Measurements from ENCODE around the gene ARHGAP45.
A peak's percentile ranks its signal among the peaks of the same experiment; 100 is the strongest.
"Not testable (repeated sequence)": the region's sequence is repeated elsewhere in the genome, so short reads cannot be mapped to it uniquely, and the experiment has no call there.

The ARHGAP45 gene

DNA sequence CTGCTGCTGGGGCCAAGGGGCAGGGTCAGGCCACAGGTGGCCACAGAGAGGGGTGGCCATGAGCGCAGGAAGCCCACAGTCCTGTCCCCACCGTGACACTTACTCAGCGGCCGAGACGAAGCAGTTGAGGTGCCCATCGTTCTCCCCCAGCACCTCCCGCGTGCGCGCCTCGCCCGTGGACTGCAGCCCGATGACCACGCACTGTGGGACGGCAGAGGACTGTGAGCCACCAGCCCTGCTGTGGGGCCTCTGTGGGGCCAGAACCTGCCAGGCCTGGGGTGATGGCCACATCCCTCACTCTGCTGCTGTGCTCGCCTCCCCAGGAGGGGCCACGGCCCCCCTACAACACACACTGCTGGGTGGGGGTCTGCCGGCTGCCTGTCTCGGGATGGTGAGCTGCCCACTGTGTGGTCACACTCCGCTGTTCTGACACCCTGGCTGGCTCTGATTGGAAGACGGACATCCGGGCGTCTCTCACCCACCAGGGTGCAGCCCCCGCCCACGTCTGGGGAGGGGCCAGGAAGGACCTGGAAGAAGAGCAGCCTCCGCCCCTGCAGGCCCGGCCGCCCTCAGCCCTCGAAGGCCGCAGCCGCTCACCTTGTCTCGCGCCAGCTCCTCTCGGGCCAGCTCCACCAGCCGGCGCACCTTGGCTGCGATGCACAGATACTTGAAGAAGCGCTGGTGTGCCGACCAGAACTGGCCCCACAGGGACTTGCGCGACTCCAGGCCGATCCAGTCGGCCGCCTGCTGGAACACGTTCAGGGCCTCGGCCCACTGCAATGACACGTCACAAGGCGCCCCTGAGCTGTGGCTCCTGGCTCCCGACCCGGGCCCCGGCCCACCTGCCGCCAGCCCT, 50.0 kb downstream of the ARHGAP45 start:
- DNase-seq, result no peak

DNA sequence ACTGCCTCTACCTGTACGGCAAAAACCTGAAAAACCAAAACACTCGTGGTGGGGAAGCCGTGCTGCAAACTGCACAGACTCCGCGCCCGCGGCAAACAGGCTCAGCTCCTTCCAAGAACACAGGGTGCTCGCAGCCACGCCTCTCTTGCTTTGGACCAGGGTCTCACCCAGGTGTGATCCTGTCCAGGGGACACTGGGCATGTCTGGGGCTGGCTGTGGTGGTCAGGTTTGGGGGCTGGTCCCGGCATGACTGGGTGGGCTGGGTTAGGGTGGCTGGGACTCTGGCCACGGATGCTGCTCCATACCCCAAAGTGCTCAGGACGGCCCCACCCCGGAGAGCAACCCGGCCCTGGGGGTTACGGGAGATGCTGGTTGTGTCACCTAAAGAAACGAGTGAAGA, 50.7 kb downstream of the ARHGAP45 start:
- DNase-seq, result no peak

DNA sequence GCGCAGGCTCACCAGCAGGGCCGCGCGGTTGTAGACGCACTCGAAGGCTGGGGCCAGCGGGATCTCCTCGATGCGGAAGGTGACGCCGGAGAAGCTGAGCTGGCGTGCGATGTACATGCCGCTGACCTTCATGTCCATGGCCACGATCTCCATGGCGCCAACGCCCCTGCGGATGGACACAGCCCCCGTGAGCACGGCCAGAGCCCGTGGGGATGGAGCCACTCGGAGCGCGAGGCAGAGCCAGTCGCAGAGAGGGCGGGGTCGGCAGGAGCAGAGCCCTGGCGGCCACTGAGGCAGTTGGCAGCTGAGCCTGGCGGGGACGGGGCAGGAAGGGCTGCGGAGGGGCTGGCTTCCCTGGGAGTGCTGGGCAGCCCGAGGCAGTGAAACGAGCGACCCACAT, 52.0 kb downstream of the ARHGAP45 start:
- DNase-seq, result no peak

DNA sequence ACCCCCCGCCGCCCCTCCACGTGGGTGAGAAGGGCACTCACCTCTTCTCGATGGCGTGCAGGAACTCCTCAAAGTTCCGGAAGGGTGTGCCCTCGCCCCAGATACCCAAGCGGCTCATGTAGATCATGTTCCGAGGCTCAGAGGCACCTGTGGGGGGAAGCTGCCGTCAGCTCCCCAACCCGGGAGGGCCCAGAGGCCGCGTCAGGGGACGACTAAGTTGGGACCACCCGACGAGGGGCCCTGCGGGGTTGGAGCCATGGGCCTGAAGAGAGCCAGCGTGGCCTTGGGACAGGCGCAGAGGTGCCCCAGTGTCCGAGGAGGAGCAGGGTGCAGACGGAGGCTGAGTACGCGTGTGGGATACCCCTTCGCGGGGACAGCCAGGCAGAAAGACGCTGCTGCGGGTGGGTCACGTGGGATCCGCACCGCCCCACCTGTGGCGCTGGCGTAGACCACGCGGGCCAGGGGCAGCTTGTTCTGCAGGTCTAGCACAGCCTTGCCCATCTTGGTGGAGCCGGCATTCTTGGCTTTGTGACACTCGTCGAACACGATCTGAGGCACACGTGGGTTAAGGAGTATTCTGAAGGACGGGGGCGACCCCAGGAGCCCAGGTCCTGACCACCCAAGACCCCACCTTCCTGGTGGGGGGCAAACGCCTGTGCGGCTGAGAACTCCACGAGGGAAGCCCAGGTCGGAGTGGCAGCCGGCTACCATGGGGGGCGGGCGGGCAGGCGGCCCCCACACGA, 52.7 kb downstream of the ARHGAP45 start:
- no peak for DNase-seq

DNA sequence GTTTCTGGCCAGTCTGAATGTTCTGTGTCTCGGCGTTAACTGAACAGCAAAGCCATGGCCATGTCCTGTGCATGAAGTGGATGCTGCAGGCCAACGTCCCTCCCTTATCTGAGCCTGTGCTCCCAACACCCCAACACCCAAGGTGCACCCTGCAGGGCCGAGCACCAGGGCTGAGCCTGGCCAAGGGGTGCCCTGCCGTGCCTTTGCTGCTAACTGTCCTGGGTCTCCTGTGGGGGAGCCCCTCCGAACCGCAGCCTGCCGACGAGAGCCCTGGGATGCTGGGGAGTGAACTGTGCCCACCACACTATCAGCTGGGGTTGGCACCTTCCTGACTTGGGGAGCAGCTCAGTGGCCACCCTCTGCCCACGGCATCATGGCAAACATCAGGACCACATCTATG, 54.4 kb downstream of the ARHGAP45 start:
- no peak for DNase-seq

DNA sequence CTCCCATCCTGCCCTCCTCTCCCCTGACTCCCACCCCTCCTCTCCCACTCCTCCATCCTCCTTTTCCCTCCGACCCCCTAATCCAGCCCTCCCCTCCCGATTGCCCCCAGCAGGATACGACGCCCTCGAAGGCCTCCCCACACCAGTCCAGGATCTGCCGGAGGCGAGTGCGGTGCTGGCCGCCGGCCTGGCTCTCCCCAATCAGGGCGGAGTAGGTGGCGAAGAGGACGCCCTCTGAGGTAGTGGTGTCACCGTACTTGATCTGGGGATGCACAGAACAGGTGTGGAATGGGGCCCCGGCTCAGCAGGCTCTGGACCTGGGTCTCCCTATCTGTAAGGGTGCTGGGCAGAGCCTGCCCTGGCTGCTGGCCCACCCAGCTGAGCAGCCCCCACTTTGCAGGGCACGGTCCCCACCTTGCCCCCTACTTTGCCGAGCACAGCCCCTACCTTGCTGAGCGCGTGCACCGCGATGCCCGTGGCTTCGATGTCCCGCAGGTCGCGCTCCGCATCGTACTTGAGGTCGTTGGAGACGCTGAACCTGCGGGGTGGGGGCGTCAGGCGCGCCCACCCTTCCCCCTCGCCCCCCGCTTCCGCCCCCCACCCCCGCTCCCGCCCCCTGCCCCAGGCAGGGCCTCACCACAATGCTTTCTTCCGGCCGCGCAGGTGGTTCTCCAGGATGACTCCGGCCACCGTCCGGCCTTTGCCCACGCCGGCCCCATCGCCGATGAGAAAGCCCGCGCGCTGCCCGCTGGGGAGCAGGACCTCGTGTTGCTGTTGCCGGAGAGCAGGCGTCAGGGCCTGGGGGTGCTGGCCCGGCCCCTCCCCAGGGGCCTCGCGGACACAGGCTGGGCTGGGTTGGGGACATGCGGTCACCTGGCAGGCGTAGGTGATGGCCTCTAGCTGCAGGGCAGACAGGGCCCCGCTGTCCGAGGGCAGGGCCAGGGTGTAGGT, 55.3 kb downstream of the ARHGAP45 start:
- DNase-seq, result no peak

DNA sequence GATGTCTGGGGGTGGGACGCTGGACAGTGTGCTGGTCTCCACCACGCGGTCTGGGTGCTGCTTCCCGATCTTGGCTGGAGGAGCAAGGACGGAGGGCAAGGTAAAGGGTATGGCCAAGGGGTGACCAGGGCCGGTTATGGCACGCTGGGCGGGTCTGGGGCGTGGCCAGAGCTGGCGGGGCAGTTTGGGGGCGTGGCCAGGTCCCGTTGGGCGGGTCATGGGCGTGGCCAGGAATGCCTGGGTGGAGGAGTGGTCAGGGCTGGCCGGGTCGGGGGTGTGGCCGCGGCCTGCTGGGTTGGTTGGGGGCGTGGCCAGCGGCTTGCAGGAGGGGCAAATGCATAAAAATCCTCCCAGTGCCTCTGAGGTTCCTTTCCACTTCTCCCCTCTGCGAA, 56.0 kb downstream of the ARHGAP45 start:
- DNase-seq, result no peak

DNA sequence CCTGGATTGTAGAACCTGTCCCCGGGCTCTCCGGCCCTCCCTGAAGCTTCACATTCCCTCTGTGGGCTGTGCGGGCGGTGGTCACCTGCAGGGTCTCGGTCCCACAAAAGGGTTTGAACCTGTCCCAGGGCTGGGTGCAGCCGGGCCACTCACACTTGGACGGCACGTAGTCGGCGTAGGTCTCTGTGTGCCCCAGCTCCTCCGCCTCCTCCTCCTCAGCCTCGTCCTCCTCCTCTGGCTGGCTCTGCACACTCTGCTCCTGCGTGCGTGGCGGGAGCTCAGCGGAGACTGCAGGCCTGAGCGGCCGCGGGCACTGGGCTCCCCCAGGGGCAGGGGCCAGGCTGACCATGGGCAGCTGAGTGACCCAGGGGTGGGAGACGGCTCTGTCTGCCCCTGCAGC, 56.4 kb downstream of the ARHGAP45 start:
- DNase-seq, result no peak

DNA sequence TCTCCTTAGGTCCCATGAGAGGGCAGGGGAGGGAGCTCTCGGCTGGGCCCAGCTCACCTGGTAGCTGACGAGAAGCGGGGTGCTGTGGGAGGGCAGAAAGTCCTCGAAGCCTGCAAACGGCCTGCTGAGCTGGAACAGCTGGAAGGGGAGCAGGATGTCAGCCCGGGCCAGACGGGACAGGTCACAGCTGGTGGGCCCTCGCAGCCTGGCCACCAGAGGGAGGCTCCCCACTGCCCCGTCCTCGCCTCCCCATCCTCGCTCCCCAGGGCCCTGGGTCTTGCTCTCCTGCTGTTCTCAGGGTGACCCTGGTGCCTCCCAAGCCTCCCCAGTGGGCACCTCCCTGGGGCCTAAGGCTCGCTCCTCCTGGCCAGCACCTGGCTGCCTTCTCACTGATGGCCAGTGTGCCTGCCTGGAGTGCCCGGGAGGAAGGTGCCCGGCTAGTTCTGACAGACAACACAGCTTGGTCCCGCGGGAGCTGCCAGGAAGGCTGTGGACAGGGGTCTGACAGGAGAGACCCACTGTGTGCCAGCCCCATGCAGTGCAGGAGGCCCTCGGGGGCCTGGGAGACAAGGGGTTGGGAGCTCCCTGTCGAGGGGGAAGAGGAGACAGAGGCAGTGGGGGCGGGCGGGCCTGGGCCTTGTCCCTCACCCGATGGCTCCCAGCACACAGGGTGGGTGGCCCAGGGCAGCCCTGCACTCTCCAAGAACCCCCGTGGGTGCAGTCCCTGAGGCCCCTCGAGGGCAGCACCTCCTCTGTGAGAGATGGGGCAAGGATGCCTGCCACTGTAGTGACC, 57.1 kb downstream of the ARHGAP45 start:
- no peak for DNase-seq

DNA sequence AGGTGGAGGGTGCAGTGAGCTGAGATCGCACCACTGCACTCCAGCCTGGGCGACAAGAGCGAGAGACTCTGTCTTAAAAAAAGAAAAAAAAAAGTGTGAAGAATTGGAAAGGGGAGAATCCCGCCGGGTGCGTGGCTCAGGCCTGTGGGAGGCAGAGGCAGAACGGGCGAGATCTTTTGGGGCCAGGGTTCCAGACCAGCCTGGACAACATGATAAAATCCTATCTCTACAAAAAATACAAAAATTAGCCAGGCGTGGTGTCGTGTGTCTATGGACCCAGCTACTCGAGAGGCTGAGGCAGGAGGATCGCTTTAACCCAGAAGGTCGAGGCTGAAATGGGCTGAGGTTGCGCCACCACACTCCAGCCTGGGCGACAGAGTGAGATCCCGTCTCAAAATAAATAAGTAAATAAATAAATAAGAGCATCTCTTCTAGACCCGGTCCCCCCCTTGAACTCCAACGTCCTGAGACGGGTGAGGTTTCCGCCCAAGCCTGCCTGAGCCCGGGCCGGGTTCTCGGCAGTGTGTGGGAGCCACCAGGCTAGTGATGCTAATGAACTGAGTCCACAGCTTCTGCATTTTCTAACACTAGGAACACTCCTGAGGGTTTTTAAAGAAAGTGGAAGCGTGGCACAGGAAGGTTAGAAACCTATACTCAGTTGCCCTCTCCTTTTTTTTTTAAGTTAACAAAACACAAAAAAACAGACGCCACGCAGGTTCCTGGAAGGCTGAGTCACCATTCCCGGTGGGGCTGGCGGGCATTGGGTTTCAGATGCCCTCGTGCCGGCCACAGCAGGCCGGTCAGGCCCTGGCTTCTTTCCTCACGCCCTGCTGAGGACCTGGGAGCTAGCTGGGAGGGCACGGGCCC, 58.9 kb downstream of the ARHGAP45 start:
- no peak for DNase-seq

DNA sequence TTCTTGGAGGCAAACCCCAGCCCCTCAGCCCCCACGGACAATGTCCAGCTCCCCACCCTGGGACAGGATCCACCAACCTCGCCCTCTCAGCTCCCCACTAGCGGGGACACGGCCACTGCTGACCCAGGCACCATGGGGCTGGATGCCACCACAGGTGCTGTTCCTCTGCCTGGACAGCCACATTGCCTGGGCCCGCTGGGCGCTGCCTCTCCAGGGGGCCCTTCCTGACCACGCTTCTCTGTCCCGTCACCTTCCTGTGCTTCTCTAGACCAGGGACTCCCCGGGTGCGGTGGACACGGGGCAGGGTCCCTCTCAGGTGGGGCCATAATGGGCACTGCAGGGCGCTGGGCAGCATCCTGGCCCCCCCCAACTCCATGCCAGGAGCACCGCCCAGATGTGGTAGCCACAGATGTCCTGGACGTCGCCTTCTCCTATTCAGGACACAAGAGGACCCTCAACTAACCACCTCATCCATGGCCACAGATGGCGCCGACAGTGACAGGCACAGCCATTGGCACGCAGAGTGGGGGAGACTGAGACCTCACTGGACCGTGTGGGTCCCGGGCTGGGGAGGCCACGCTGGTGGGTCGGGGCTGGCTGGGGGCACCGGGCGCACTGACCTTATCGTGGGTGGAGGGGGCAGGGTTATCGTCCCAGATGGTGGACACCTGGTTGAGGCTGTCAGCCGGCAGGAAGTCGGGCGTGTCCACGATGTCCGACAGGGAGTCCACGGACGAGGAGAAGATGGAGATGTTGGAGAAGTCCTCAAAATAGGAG, 60.2 kb downstream of the ARHGAP45 start:
- DNase-seq, result no peak

DNA sequence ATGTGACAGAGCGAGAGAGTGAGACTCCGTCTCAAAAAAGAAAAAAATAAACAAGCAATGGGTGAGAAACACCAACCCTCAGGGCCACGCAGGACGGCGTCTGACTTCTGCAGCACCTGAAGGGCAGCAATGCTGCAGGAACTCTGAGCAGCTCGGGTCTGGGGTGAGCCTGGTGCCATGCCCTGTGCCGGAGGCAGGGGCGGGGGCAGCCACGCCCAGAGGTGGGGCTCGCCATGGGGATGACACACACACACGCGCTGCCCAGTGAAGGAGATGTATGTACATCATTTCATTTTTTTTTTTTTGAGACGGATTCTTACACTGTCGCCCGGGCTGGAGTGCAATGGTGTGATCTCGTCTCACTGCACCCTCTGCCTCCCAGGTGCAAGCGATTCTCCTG, 61.1 kb downstream of the ARHGAP45 start:
- no peak for DNase-seq

DNA sequence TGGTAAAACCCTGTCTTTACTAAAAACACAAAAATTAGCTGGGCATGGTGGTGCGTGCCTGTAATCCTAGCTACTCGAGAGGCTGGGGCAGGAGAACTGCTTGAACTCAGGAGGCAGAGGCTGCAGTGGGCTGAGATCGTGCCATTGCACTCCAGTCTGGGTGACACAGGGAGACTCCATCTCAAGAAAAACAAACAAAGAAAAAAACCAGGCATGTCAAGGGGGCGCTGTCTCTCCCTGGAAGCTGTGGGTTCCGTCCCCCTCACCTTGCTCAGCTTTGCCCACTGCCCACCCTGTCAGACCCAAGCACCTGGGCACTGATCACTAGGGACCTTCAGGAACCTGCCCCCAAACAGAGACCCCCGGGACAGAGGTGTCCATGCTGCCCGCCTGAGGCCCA, 62.1 kb downstream of the ARHGAP45 start:
- not testable (repeated sequence) for DNase-seq

DNA sequence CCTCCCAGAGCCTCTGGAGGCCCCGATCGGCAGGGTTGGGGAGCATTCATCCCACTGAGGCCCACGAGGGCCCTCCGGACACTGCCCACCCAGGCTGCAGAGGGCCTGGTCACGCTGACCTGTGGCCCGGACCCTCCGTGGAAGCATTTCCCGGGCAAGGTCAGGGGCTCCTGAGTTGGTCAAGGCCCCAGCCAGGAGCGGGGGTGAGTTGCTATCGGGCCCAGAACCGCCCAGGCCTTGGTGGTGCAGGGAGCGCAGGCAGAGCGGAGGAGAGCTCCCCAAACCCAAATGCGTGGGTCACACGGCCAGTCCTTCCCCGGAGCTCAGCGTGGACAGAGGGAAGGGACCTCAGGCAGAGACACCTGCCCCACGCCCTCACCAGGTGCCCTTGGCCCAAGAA, 62.6 kb downstream of the ARHGAP45 start:
- no peak for DNase-seq

DNA sequence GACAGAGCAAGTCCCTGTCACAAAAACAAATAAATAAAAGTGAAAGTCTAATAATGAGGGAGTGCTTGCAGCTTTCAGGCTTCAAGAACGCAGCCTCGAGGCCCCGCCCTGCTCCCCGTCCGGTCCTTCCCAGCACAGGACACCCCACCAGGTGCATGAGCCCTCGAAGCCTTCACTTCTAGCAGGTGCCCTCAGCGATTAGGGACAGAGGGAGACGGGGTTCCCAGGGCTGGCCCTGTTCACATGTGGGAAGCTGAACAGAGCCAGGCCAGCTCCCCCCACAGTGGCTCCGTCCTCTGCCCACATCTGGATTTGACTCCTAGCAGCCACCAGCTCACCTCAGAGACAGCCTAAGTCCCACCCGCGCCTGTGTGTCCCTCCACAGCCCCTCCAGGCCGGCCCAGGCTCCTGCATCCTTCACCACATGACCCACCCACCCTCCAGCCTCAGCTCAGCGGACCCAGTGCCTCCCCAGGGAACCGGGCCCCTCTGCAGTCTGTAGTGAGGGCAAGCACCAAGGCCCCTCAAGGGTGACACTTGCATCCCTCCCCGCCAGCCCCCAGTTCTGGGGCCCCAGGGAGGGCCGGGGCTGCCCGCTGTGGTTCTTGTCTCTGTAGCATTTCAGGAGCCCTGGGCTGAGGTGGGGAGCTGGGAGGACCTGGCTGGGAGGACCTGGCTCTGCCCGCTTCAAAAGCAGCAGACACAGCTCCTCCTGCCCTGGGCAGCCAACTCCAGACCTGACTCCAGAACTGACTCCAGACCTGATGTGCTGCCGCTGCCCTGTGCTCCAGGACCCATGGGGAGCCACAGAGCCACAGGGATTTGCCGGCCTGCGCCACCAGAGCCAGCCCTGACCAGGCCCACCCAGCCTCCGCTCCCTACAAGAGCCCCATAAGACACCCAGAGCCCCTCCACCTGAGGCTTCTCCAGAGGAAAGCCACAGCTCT, 64.1 kb downstream of the ARHGAP45 start:
- peak; percentile 67 for DNase-seq

DNA sequence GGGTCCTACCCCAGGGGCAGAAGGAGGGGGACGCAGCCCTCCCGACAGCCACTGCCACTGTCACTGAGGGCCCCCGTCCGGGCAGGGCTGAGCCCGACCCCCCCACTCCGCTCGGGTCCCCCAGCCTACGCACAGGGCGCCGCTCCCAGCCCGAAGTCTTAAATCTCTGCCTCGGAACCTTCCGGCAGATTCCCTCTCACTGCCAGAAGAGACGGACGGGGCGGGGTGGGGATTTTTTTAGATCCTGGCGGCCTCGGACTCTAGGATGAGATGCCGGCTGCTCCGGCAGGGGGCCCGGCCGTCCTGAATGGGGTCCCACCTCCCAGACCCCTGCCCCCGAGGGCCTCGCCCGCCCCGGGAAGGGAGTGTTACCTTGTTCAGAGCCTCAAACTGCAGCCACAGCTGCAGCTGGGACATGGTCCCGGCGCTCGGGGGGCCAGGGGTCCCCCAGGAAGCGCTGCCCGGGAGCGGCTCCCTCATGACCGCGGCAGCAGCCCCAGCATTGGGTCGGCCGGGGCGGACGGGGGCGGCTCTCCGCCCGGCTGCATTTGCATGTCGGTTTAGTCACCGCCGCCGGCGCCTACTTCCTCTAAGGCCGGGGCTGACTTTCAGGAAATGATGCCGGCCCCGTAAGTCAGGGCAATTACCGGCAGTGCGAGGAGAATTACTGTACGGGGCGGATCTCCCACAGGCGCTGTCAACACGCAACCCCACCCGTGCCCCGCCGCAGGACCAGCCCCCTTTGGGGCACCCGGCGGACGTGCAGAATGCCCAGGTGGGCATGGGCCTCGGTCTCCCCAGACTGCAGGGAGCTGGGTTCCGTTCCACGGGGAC, 65.0 kb downstream of the ARHGAP45 start:
- peak; percentile 76 for DNase-seq

DNA sequence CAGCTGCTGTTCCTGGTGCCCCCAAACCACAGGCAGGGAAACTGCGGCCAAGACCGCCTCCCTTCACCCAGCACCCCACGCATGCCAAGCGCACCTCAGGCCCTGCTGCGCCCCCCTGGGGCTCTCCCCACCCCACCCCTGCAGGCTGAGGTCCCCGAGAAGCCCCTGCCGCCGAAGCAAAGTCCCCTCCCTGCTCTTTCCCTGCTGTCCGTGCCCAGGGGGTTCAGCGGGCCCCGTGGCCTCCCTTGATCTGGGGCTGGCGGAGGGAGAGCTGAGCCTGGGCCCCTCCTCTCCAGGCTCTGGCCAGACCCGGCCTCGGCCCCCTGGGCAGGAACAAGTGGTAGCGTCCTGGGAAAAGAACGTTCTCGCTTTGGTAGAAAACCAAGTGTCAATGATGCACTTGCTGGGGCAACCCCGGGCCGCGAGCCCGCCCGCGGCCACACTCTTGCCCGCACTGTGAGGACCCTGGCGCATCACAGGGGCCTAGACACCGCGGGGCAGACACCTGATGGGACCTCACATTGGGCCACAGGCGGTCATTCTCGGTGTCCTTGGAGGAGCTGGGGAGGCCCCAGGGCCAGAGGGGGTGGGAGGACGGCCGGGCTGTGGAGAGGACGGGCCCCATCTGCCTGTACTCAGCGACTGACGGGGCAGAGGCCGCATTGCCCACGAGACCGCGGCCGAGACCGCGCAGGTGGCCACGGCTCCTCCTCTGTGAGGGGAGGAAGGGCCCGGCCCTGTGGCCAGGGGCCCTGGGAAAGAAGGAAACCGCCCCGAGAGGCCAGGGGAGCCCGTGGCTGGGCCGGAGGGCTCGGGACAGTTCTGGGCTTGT, 65.8 kb downstream of the ARHGAP45 start:
- DNase-seq, result no peak

Measured in right kidney (tissue), 1 donor.